Measurements from ENCODE around the gene VGF. TPM values are rescaled to one million over a fixed set of nuclear protein-coding genes. Genes with fewer than 3 reads are reported as not detected.

The VGF gene
- polyA plus RNA-seq, 1 donor (not counting 4 experiments of a cell fraction or from before 2014, with no cell fraction given), result 0.04 TPM

GRCh38 chr7:101151908-101152651 is 13.3 kb downstream of the VGF start:
- no peak overlapping the region for H3K9ac ChIP-seq (ENCODE audit: control insufficient read depth, extremely low read depth, insufficient read depth, low read length)
- FAIRE-seq, result no peak
- DNase-seq (ENCODE audit: low read depth, low spot score), result no peak
- H3K4me1 ChIP-seq (ENCODE audit: control insufficient read depth, extremely low read depth, insufficient read depth, low read length), result peaks cover 19% of the 10 kb centered on the region
- no peaks in the 10 kb centered on the region for H3K9me1 ChIP-seq (ENCODE audit: control insufficient read depth, extremely low read depth, insufficient read depth, low read length)
- no peak overlapping the region for H3K27ac ChIP-seq (ENCODE audit: control insufficient read depth, insufficient read depth, low read length)
- H2AFZ ChIP-seq (ENCODE audit: control insufficient read depth, low read length), result no peak overlapping the region
- no peaks in the 10 kb centered on the region for H3K27me3 ChIP-seq (ENCODE audit: control insufficient read depth, extremely low read depth, insufficient read depth, low read length)
- H3K36me3 ChIP-seq (ENCODE audit: control insufficient read depth in 2 of 2, extremely low read depth in 1 of 2, insufficient read depth in 2 of 2, low read length in 2 of 2), result peaks cover under 1 to 10% of the 10 kb centered on the region in 2 experiments
- H3K9me3 ChIP-seq (ENCODE audit: control insufficient read depth, low read depth, low read length), result no peaks in the 10 kb centered on the region
- no peak overlapping the region for H3K4me3 ChIP-seq (ENCODE audit: control insufficient read depth in 2 of 3, extremely low read depth in 1 of 3, insufficient read depth in 2 of 3, low read depth in 1 of 3, low read length in 3 of 3)
- H3K79me2 ChIP-seq (ENCODE audit: control insufficient read depth, insufficient read depth, low read length), result peaks cover 20% of the 10 kb centered on the region
- dilution Hi-C loops (cut with MboI; ENCODE audit: extremely low pct_ligation_motif_present, low sequenced_read_pairs), result no loop called here
- H4K20me1 ChIP-seq (ENCODE audit: control insufficient read depth, extremely low read depth, insufficient read depth, low read length), result no peaks in the 10 kb centered on the region
- no peak overlapping the region for H3K4me2 ChIP-seq (ENCODE audit: control insufficient read depth, extremely low read depth, insufficient read depth, low read depth, low read length)
- TF ChIP-seq EZH2 (IDR thresholded peaks at IDR 0.05; ENCODE audit: low read length) (no peak), CTCF (optimal IDR thresholded peaks at IDR 0.05 in 1 of 3, IDR thresholded peaks at IDR 0.05 in 1 of 3, conservative IDR thresholded peaks at IDR 0.05 in 1 of 3; ENCODE audit: extremely low read depth in 1 of 3, insufficient read depth in 2 of 3, low read length in 3 of 3) (no peak)

- FAIRE-seq (no peak), DNase-seq (ENCODE audit: low read depth, low spot score) (no peak)
- H3K79me2 ChIP-seq (ENCODE audit: control insufficient read depth, insufficient read depth, low read length), result no peaks in the 10 kb centered on the region
- peak overlapping the region in 1 of 3 experiments; percentile 43 for H3K4me3 ChIP-seq (ENCODE audit: control insufficient read depth in 2 of 3, extremely low read depth in 1 of 3, insufficient read depth in 2 of 3, low read depth in 1 of 3, low read length in 3 of 3)
- no peaks in the 10 kb centered on the region for H3K9me3 ChIP-seq (ENCODE audit: control insufficient read depth, low read depth, low read length)
- H3K9me1 ChIP-seq (ENCODE audit: control insufficient read depth, extremely low read depth, insufficient read depth, low read length), result no peaks in the 10 kb centered on the region
- H3K27me3 ChIP-seq (ENCODE audit: control insufficient read depth, extremely low read depth, insufficient read depth, low read length), result no peaks in the 10 kb centered on the region
- H3K36me3 ChIP-seq (ENCODE audit: control insufficient read depth in 2 of 2, extremely low read depth in 1 of 2, insufficient read depth in 2 of 2, low read length in 2 of 2), result peaks cover 7 to 12% of the 10 kb centered on the region in 2 experiments
- H3K27ac ChIP-seq (ENCODE audit: control insufficient read depth, insufficient read depth, low read length), result peak overlapping the region; percentile 93
- peak overlapping the region; percentile 63 for H3K9ac ChIP-seq (ENCODE audit: control insufficient read depth, extremely low read depth, insufficient read depth, low read length)
- peaks cover 38% of the 10 kb centered on the region for H3K4me1 ChIP-seq (ENCODE audit: control insufficient read depth, extremely low read depth, insufficient read depth, low read length)
- dilution Hi-C loops (cut with MboI; ENCODE audit: extremely low pct_ligation_motif_present, low sequenced_read_pairs), result no loop called here
- H3K4me2 ChIP-seq (ENCODE audit: control insufficient read depth, extremely low read depth, insufficient read depth, low read depth, low read length), result peak overlapping the region; percentile 87
- H4K20me1 ChIP-seq (ENCODE audit: control insufficient read depth, extremely low read depth, insufficient read depth, low read length), result no peaks in the 10 kb centered on the region
- TF ChIP-seq CTCF (optimal IDR thresholded peaks at IDR 0.05 in 1 of 3, IDR thresholded peaks at IDR 0.05 in 1 of 3, conservative IDR thresholded peaks at IDR 0.05 in 1 of 3; ENCODE audit: extremely low read depth in 1 of 3, insufficient read depth in 2 of 3, low read length in 3 of 3) (no peak), EZH2 (IDR thresholded peaks at IDR 0.05; ENCODE audit: low read length) (no peak)
- H2AFZ ChIP-seq (ENCODE audit: control insufficient read depth, low read length), result peak overlapping the region; percentile 56
These were observed 24.5 kb downstream of the VGF start for GRCh38 chr7:101140746-101141382.
